Neural cell (in vitro differentiated cells): ENCODE measurements around the gene TP53TG3F.
"Not testable (repeated sequence)": the region's sequence is repeated elsewhere in the genome, so short reads cannot be mapped to it uniquely, and the experiment has no call there.

ENCODE experiments used
- CTCF ChIP-seq: fragments of 450-650 bp; IDR thresholded peaks from 2 replicates; pipeline ENCODE4 v1.5.1; 2014; ENCODE audit warnings: antibody characterized with exemption, mild to moderate bottlenecking, moderate library complexity; ENCODE audit not compliant: poor library complexity, severe bottlenecking
- EP300 ChIP-seq: fragments of 450-650 bp; conservative IDR thresholded peaks from 2 replicates; pipeline ENCODE4 v1.6.1; 2014; ENCODE audit warnings: antibody characterized with exemption, mild to moderate bottlenecking, moderate library complexity; ENCODE audit not compliant: poor library complexity, severe bottlenecking
- EZH2 ChIP-seq: fragments of 200-600, 300-800 bp; shearing (Covaris generic), sonication (generic); IDR thresholded peaks from 2 replicates; pipeline ENCODE4 v1.6.1; 2014; ENCODE audit warnings: antibody characterized with exemption, low read length, borderline replicate concordance, mild to moderate bottlenecking; ENCODE audit not compliant: insufficient read depth, poor library complexity, severe bottlenecking
- MXI1 ChIP-seq: fragments of 450-650 bp; conservative IDR thresholded peaks from 2 replicates; pipeline ENCODE4 v1.6.1; 2014; ENCODE audit warnings: antibody characterized with exemption, mild to moderate bottlenecking; ENCODE audit not compliant: poor library complexity, severe bottlenecking
- POLR2AphosphoS5 ChIP-seq: IDR thresholded peaks from 2 replicates; pipeline ENCODE4 v1.6.1; 2012
- RAD21 ChIP-seq: fragments of 450-650 bp; conservative IDR thresholded peaks from 2 replicates; pipeline ENCODE4 v1.6.1; 2014; ENCODE audit warnings: antibody characterized with exemption, mild to moderate bottlenecking, moderate library complexity
- REST ChIP-seq: IDR thresholded peaks from 2 replicates; pipeline ENCODE4 v1.6.1; 2012; ENCODE audit warnings: borderline replicate concordance
- SMC3 ChIP-seq: fragments of 450-650 bp; conservative IDR thresholded peaks from 2 replicates; pipeline ENCODE4 v1.6.1; 2014; ENCODE audit warnings: antibody characterized with exemption, mild to moderate bottlenecking, moderate library complexity; ENCODE audit not compliant: poor library complexity
- TAF1 ChIP-seq: IDR thresholded peaks from 2 replicates; pipeline ENCODE4 v1.6.1; 2012; ENCODE audit warnings: low read depth

GRCh38 chr16:33507231-33507630 lies 47.8 kb downstream of the TP53TG3F start:
- TF ChIP-seq CTCF, TAF1, EP300, REST, EZH2, POLR2AphosphoS5, MXI1, RAD21, SMC3: not testable (repeated sequence)
